Measurements from ENCODE around the gene HDDC2. TPM values are rescaled to one million over a fixed set of nuclear protein-coding genes. Genes with fewer than 3 reads are reported as not detected.

HDDC2 gene
- total RNA-seq, 4 donors from 2014 or later, result 40.1 to 65.6 (median 42.8) TPM

- H3K4me3 ChIP-seq (ENCODE audit: low read depth, poor library complexity, severe bottlenecking), result no peak overlapping the region
- TF ChIP-seq CTCF (IDR thresholded peaks at IDR 0.05) (no peak), POLR2A (IDR thresholded peaks at IDR 0.05) (no peak)
- DNase-seq (ENCODE audit: low spot score in 2 of 2), result no peak
- WGBS, 2 donors, result 67 to 79% methylated on average over 3 of the region's 3 CpGs
- intact Hi-C loops (cut with DNase I; ENCODE audit: low total_unique reads), result no loop called here
These were observed 38.5 kb upstream of the HDDC2 start for GRCh38 chr6:125340175-125340835.

DNA sequence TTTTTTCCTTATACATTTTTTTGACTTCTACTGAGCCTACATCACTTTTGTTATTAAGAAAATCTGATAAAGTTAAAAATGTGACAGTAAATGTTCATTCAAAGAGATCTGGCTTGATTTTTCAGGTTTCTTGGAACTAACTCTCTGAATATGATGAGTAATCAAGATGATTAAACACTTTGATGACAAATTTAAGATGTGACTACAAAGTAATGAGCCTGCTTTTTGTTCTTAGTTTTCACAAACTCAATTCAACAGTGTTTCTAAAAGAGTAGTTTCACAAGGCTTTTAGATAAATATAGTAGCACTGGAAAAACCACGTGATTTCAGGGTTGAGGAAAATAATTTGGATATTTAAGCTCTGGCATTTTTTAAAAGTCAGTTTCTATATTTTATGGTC, 37.9 kb upstream of the HDDC2 start:
- no peak for TF ChIP-seq CTCF (IDR thresholded peaks at IDR 0.05)
- no peak for TF ChIP-seq POLR2A (IDR thresholded peaks at IDR 0.05)
- WGBS, 2 donors, result 20 to 27% methylated on average over 1 of the region's 1 CpG
- no peak for DNase-seq (ENCODE audit: low spot score in 2 of 2)
- H3K4me3 ChIP-seq (ENCODE audit: low read depth, poor library complexity, severe bottlenecking), result no peak overlapping the region
- intact Hi-C loops (cut with DNase I; ENCODE audit: low total_unique reads), result no loop called here

GRCh38 chr6:125338381-125338780, 36.6 kb upstream of the HDDC2 start:
- TF ChIP-seq CTCF (IDR thresholded peaks at IDR 0.05), result no peak
- TF ChIP-seq POLR2A (IDR thresholded peaks at IDR 0.05), result no peak
- DNase-seq (ENCODE audit: low spot score in 2 of 2), result no peak
- H3K4me3 ChIP-seq (ENCODE audit: low read depth, poor library complexity, severe bottlenecking), result no peak overlapping the region
- intact Hi-C loops (cut with DNase I; ENCODE audit: low total_unique reads), result no loop called here

GRCh38 chr6:125337706-125338105, 35.9 kb upstream of the HDDC2 start:
- TF ChIP-seq POLR2A (IDR thresholded peaks at IDR 0.05) (no peak), CTCF (IDR thresholded peaks at IDR 0.05) (no peak)
- no peak for DNase-seq (ENCODE audit: low spot score in 2 of 2)
- H3K4me3 ChIP-seq (ENCODE audit: low read depth, poor library complexity, severe bottlenecking), result no peak overlapping the region
- intact Hi-C loops (cut with DNase I; ENCODE audit: low total_unique reads), result no loop called here
- 92 to 94% methylated on average over 6 of the region's 6 CpGs for WGBS, 2 donors

DNA sequence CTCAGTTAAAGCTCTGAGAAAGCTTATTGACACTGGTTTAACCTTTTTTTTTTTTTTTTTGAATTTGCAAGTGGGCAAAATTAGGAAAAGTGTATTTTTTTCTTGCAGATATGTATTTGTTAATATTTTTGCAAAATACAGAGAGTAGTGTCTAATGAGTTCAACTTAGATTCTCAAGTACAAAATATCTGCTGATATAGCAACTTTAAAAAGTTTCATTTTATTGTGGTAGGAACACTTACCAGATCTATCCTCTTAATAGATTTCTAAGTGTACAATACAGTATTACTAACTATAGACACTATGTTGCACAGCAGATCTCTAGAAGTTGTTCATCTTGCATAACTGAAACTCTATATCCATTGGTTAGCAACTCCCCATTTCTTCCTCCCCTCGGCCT, 30.9 kb upstream of the HDDC2 start:
- H3K4me3 ChIP-seq (ENCODE audit: low read depth, poor library complexity, severe bottlenecking), result no peak overlapping the region
- no peak for TF ChIP-seq CTCF (IDR thresholded peaks at IDR 0.05)
- TF ChIP-seq POLR2A (IDR thresholded peaks at IDR 0.05), result no peak
- 90 to 96% methylated on average over 1 of the region's 1 CpG for WGBS, 2 donors
- no peak for DNase-seq (ENCODE audit: low spot score in 2 of 2)
- intact Hi-C loops (cut with DNase I; ENCODE audit: low total_unique reads), result no loop called here

- WGBS, 2 donors, result 71 to 75% methylated on average over 2 of the region's 2 CpGs
These were observed 23.8 kb upstream of the HDDC2 start for GRCh38 chr6:125325586-125325985.

More at GRCh38 chr6:125325586-125325985, 23.8 kb upstream of the HDDC2 start:
- no peak overlapping the region for H3K4me3 ChIP-seq (ENCODE audit: low read depth, poor library complexity, severe bottlenecking)
- TF ChIP-seq POLR2A (IDR thresholded peaks at IDR 0.05) (no peak), CTCF (IDR thresholded peaks at IDR 0.05) (no peak)
- intact Hi-C loops (cut with DNase I; ENCODE audit: low total_unique reads), result no loop called here
- no peak for DNase-seq (ENCODE audit: low spot score in 2 of 2)
